IPS DF 6.9 (cell line): ENCODE data around the gene MUS81.

Experiments
- DNase-seq: peaks from one replicate; pipeline ENCODE4 v3.0.0-alpha.2; 2013; ENCODE audit warnings: low read depth, low spot score
- H3K27ac ChIP-seq: one replicate; pipeline ENCODE4 v1.5.1; 2013; ENCODE audit warnings: low read length, control low read depth
- H3K27me3 ChIP-seq: 2 replicates; pipeline ENCODE4 v1.6.1; 2013; ENCODE audit warnings: mild to moderate bottlenecking, low read length; ENCODE audit not compliant: control insufficient read depth, insufficient read depth
- H3K36me3 ChIP-seq: 2 replicates; pipeline ENCODE4 v1.6.1; 2013; ENCODE audit warnings: low read length; ENCODE audit not compliant: control insufficient read depth, insufficient read depth
- H3K4me1 ChIP-seq: 2 replicates; pipeline ENCODE4 v1.6.1; 2013; ENCODE audit warnings: low read length; ENCODE audit not compliant: control insufficient read depth, insufficient read depth
- H3K4me3 ChIP-seq: 2 replicates; pipeline ENCODE4 v1.5.1; 2013; ENCODE audit warnings: mild to moderate bottlenecking, low read length
- H3K9me3 ChIP-seq: 2 replicates; pipeline ENCODE4 v1.6.1; 2013; ENCODE audit warnings: low read length, inconsistent platforms; ENCODE audit not compliant: control insufficient read depth, insufficient read depth
- WGBS: extraction: QIAGEN DNeasy Blood & Tissue Kit; methylation state at CpG from one replicate; pipeline ENCODE4 v1.1.7; 2013; ENCODE audit warnings: mixed read lengths, missing lambda C conversion rate; ENCODE audit not compliant: insufficient read length, insufficient coverage; 5-methylcytosine and 5-hydroxymethylcytosine counted together

Gene MUS81

GRCh38 chr11:65880844-65881421 lies 20.7 kb downstream of the MUS81 start:
- Histone ChIP-seq H3K36me3 (peaks cover 24% of the 10 kb centered on the region), H3K4me1 (peaks cover 3% of the 10 kb centered on the region; the same call in 1 of the 2 replicates), H3K27ac (no peak overlapping the region), H3K4me3 (no peak overlapping the region), H3K9me3 (no peaks in the 10 kb centered on the region), H3K27me3 (no peaks in the 10 kb centered on the region)
- no CpG with 5 or more reads among the region's 7 CpGs for WGBS
- DNase-seq: no peak

DNA sequence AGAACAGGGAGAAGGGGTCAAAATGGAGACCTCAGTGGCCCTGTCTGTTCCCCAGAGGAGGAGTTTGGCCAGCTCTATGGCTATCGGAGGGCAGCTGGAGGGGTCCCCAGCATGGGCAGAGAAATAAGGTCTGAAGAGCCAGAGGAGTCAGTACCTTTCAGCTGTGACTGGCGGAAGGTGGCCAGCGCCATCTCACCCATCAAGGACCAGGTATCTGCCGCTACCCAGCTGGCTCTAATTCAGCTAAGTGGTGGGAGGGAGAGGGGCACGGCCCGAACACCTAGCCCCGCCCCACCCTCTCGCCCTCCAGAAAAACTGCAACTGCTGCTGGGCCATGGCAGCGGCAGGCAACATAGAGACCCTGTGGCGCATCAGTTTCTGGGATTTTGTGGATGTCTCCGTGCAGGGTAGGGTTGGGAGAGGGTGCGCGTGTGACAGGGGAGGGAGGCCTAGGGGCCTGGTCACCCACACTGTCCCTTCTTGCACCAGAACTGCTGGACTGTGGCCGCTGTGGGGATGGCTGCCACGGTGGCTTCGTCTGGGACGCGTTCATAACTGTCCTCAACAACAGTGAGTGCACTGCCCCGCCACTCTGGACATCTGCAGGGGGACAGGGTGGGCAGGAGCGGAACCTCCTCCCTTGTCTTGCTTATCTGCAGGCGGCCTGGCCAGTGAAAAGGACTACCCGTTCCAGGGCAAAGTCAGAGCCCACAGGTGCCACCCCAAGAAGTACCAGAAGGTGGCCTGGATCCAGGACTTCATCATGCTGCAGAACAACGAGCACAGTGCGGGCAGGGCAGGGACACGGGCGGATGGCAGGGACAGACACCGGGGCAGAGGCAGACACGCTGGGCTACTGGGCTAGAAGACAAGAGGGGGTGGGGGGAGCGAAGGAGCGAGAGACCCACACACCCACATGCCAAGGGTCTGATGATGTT lies 22.2 kb downstream of the MUS81 start:
- DNase-seq: no peak
- Histone ChIP-seq H3K36me3 (peaks cover 24% of the 10 kb centered on the region), H3K4me1 (peaks cover 4% of the 10 kb centered on the region), H3K4me3 (no peak overlapping the region), H3K27ac (no peak overlapping the region), H3K27me3 (no peaks in the 10 kb centered on the region), H3K9me3 (no peaks in the 10 kb centered on the region)
- no CpG with 5 or more reads among the region's 30 CpGs for WGBS

DNA sequence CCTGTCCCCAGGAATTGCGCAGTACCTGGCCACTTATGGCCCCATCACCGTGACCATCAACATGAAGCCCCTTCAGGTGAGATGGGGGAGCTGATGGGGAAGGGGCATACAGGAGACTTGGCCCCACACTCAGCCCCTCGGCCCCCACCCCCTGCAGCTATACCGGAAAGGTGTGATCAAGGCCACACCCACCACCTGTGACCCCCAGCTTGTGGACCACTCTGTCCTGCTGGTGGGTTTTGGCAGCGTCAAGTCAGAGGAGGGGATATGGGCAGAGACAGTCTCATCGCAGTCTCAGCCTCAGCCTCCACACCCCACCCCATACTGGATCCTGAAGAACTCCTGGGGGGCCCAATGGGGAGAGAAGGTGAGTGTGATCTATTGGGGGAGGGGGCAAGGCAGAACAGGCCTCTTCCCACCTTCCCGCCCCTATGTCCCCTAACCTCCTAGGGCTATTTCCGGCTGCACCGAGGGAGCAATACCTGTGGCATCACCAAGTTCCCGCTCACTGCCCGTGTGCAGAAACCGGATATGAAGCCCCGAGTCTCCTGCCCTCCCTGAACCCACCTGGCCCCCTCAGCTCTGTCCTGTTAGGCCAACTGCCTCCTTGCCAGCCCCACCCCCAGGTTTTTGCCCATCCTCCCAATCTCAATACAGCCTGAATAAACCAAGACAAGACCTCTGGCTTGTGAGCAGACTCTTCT lies 23.0 kb downstream of the MUS81 start:
- Histone ChIP-seq H3K4me3 (no peak overlapping the region), H3K9me3 (no peaks in the 10 kb centered on the region), H3K27ac (no peak overlapping the region), H3K4me1 (peaks cover 6% of the 10 kb centered on the region), H3K27me3 (no peaks in the 10 kb centered on the region), H3K36me3 (peaks cover 24% of the 10 kb centered on the region)
- no peak for DNase-seq
- WGBS: no CpG with 5 or more reads among the region's 13 CpGs

GRCh38 chr11:65883786-65884715 lies 23.8 kb downstream of the MUS81 start:
- H3K4me1 ChIP-seq: peaks cover 6% of the 10 kb centered on the region
- no peak for DNase-seq
- H3K9me3 ChIP-seq: no peaks in the 10 kb centered on the region
- no peaks in the 10 kb centered on the region for H3K27me3 ChIP-seq
- peaks cover 24% of the 10 kb centered on the region for H3K36me3 ChIP-seq
- no CpG with 5 or more reads among the region's 28 CpGs for WGBS
- H3K27ac ChIP-seq: no peak overlapping the region
- H3K4me3 ChIP-seq: no peak overlapping the region

DNA sequence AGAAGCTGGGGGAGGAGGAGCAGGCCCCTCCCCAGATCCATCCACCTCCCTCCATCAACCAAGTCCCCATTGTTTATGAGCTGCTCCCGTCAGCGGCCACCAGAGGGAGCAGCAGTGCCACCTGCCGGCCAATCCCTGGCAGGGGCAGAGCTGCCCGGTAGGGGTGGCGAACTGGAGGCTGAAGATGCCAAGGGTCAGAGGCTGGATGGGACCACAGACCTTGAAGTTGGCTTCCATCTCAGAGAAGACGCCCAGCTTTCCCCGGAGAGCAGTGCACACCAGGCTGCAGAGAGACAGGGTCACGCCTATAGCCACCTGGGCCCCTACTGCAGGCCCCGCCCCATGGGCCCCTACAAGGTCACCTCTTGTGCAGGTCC lies 24.5 kb downstream of the MUS81 start:
- peaks cover 6% of the 10 kb centered on the region for H3K4me1 ChIP-seq
- DNase-seq: no peak
- no peaks in the 10 kb centered on the region for H3K9me3 ChIP-seq
- H3K27me3 ChIP-seq: peaks cover 1% of the 10 kb centered on the region; the same call in 1 of the 2 replicates
- H3K36me3 ChIP-seq: peaks cover 24% of the 10 kb centered on the region
- H3K27ac ChIP-seq: no peak overlapping the region
- no peak overlapping the region for H3K4me3 ChIP-seq
- WGBS: no CpG with 5 or more reads among the region's 9 CpGs

DNA sequence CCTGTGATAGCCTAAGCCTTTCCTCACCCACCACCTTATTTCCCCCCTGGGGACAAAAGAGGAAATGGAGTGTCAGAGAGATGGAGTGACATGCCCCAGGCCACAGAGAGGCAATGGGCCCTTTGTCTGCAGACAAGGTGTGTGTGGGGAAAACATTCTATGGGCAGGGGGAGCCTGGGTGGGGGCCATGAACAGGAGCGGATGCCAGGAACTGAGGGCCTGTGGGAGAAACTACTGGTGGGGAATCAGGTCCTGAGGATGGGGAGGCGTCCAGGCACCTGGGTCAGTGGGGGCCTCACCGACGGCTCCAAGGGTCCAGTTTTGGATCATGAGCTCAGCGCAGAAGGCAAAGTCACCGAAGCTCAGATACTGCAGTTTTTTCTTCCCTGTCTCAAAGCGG lies 25.0 kb downstream of the MUS81 start:
- H3K36me3 ChIP-seq: peaks cover 24% of the 10 kb centered on the region
- H3K4me3 ChIP-seq: no peak overlapping the region
- WGBS: no CpG with 5 or more reads among the region's 7 CpGs
- peaks cover 8% of the 10 kb centered on the region for H3K4me1 ChIP-seq
- no peak overlapping the region for H3K27ac ChIP-seq
- no peaks in the 10 kb centered on the region for H3K9me3 ChIP-seq
- peaks cover 5% of the 10 kb centered on the region; the same call in 1 of the 2 replicates for H3K27me3 ChIP-seq
- no peak for DNase-seq

GRCh38 chr11:65885808-65886536 lies 25.7 kb downstream of the MUS81 start:
- WGBS: no CpG with 5 or more reads among the region's 12 CpGs
- H3K4me1 ChIP-seq: peaks cover 8% of the 10 kb centered on the region
- H3K27ac ChIP-seq: no peak overlapping the region
- H3K4me3 ChIP-seq: no peak overlapping the region
- DNase-seq: no peak
- no peaks in the 10 kb centered on the region for H3K9me3 ChIP-seq
- peaks cover 24% of the 10 kb centered on the region for H3K36me3 ChIP-seq
- peaks cover 5% of the 10 kb centered on the region; the same call in 1 of the 2 replicates for H3K27me3 ChIP-seq

- Histone ChIP-seq H3K4me3 (peak overlapping the region; percentile 77; the same call in 1 of the 2 replicates), H3K27ac (no peak overlapping the region), H3K4me1 (peaks cover 10% of the 10 kb centered on the region), H3K27me3 (peaks cover 5% of the 10 kb centered on the region; the same call in 1 of the 2 replicates), H3K36me3 (peaks cover 24% of the 10 kb centered on the region), H3K9me3 (no peaks in the 10 kb centered on the region)
- no peak for DNase-seq
- WGBS: no CpG with 5 or more reads among the region's 14 CpGs
Measured at GRCh38 chr11:65886826-65887722, 26.8 kb downstream of the MUS81 start.
